NCI-H82 treated with DMSO at 0.1 percent for 48 hours (cell line): Measurements from ENCODE around the gene DNAJC21.

Experiments
- DNase-seq: peaks from one replicate; lab custom pipeline; 2025; ENCODE audit not compliant: unreplicated experiment; lab: John Stamatoyannopoulos, UW

The DNAJC21 gene

GRCh38 chr5:34929134-34929719 lies at the start of gene DNAJC21:
Gene DNAJC21 (plus strand): TSS chr5:34929559. CDS start chr5:34929820, 261 bp downstream.
- peak; percentile 89 for DNase-seq

DNA sequence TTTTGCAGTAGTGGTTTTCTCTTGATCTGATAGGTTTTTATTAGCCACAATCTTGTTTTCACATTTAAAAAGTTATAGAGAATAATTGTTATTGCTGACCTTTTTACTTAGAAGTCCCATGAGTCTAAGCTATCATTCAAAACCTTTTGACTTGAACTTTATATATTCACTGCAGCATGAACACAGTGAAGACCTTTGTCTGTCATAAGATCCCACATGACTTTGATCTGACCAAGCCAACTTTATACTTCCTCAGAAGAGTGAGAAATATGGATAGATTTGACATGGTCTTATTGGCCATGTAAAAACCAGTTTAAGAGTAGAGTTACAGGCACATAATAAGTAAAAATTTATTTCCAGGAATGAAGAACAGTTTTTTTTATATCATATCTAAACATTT lies 48.1 kb upstream of the DNAJC21 start:
- no peak for DNase-seq

DNA sequence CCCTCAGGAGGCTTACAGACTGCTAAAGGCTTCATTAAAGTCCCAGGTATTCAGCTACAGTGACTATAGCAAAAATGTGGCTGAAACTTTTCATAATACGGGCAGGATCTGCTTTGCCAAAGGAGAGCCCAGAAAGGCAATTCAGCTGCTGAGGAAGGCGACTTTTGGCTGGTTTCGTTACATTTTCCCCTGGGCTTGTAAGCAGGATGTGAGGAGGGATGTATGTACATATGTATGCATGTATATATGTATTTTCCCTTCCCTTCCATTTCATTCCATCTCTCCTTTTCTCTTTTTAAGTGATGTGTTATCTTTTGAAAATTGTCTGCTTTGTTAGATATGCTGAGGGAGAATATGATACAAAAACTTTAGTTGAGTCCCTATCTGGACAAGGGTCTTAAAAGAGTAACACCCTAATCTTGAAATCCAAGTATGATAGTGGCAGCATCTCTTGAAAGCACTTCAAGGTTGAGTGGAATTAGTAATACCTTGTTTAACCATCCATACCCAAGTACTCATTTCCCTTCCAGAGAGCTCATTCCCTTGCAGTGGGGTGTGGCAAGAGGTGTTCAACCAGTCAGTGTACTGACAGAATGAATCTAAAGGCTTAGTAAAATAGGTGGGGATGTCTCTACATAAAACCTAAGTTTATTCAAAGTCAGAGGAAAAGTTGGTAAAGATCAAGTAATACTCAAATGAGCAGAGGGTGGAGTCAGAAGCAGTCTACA lies 42.8 kb upstream of the DNAJC21 start:
- no peak for DNase-seq

- no peak for DNase-seq
Measured at GRCh38 chr5:34889394-34889793, 40.0 kb upstream of the DNAJC21 start.

DNA sequence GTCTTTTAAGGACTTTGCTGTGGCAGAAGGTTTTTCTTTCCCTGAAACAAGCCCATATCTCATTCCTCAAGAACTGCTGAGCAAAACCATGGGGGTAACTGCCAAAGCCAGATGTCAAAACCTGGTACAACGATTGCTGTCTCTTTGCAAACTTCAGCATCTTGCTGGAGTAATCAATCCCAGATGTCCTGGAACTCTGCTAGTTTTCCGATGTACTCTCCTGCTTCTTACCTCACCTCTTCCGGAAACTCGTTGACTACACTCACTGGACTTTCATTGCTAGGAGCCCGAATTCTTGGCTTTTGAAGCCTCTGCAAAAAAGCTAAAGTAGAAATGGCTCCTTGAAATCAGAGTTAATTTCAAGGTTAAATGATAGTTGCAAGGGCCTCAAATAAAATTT lies 37.4 kb upstream of the DNAJC21 start:
- DNase-seq, result no peak

GRCh38 chr5:34892414-34892813 lies 36.9 kb upstream of the DNAJC21 start:
- no peak for DNase-seq

DNA sequence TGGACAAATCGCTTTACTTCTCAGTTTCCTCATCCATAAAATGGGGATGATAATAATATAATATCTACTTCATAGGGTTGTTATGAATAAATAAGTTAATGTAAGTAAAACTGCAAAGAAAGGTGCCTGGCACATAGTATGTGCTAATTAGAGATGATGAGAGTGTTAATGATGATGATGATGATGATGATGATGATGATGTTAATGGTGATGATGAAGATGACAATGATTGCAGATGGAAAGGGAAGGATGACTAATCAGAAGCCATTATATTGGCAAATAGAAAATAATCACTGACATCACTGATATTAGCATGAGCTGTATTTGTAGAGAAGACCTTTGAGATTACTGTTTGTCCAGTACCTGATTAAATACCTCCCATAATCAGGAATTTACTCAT lies 34.6 kb upstream of the DNAJC21 start:
- no peak for DNase-seq

DNA sequence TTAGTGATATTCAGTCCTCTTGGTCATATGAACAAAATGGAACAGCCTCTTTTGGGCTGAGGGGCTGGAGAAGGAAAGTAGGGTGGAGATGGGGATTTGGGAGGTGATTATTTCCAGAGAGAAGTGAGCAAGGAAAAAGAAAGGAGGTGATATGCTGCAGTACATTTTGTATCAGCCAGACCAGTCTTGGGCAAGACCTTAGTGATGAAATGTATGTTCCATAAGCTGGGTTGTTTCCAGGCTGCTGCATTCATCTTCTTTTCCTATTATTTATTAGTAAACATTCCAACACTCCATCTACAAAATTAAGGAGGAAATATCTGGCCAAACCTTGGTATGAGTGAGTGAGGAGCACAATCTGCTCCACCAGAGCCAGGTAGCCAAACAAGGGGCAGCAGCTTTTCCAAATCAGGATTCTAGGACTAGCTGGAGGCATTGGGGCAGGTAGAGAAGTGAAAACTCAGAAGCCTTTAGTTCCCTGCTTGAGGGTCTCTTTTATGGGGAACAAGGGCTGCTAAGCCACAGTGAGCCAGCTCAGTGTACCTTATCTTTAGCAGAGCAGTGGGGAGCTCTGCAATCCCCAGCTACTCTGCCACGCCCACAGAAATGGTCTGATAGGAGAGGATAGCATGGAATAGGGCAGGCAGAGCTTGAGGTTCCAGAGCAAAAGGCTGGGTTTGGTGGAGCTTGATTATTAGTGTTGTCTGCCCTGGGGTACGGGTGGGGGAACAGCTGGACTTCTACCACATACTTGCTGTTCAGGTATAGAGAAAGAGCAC lies 33.5 kb upstream of the DNAJC21 start:
- DNase-seq, result no peak

DNA sequence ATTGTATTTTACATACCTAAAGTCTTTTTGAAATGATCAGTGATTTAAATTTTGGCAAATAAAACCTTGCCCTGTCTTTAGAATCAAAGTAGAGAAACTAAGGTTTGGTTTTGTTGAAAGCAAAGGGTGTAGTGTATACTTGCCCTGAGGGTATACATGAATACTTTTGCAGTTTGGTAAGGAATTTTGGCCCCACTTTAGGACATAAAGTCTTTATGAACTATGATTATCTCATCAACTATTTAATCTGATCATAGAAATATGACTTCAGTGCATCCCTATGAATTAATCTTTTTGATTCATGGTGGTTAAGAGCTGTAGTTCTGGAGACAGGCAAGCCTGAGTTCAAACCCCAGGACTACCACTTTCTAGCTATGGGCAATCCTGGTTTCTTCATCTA lies 31.7 kb upstream of the DNAJC21 start:
- DNase-seq, result no peak

DNA sequence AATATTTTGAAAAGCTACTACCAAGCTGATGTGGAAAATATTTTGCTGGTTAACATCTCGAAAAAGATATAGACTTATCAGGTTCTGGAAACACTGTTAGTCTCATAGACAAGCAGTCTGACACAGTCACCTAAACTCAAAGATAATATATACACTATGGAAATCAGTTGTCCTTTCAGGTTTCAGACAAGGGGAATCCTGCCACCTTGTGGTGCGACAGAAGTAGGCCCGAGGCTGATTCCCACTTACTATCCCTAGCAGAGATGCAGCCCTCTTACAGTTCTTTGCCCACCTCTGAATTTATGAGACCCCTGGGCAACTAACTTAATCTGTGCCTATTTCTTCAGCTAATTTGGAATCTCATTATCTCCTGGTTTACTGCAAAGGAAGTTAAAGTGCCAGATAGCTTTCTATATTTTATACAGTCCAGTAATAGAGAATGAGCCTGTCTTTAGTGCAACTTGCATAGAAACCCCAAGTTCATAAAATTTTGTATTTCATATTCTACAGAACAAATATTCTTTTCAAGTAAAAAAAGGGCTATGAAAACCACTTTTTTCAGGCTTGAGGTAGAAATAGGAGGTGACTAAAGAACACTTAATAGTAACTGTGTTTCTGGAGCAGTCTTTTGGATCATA lies 31.0 kb upstream of the DNAJC21 start:
- peak; percentile 27 for DNase-seq

DNA sequence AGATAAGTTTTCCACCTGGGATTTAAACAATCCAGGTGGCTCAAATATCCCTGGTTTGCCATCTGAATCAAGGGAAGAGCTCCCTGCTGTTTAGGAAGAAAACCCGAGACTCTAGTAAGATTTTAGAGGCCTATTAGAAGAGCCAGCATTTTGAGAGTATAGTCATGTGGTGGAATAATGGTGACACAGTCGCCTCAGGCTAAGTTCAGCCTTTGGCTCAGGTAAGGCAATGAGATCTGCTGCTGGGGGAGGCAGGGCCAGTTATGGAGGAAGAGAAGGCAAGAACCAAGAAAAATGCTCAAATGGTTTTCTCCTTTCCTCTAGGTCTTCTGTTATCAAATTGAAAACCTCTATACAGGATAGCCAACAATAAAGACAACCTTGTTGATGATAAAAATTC lies 30.3 kb upstream of the DNAJC21 start:
- no peak for DNase-seq

GRCh38 chr5:34900652-34901051 lies 28.7 kb upstream of the DNAJC21 start:
- no peak for DNase-seq

DNA sequence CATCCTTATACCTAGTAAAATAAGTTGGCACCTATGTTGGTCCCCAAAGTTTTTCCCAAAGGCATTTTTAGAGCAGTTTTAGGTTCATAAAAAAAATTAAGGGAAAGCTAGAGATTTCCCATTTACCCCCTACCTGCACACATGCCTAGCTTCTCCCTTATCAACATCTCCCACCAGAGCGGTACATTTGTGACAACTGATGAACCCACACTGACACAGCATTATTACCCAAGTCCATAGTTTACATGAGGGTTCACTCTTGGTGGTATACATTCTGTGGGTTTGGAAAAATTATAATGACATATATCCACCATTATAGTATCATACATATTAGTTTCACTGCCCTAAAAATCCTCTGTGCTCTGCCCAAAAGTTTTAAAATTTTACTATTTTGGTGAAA lies 26.1 kb upstream of the DNAJC21 start:
- no peak for DNase-seq

GRCh38 chr5:34905564-34905963 lies 23.8 kb upstream of the DNAJC21 start:
- no peak for DNase-seq

- DNase-seq, result no peak
Measured at GRCh38 chr5:34913072-34913471, 16.3 kb upstream of the DNAJC21 start.

DNA sequence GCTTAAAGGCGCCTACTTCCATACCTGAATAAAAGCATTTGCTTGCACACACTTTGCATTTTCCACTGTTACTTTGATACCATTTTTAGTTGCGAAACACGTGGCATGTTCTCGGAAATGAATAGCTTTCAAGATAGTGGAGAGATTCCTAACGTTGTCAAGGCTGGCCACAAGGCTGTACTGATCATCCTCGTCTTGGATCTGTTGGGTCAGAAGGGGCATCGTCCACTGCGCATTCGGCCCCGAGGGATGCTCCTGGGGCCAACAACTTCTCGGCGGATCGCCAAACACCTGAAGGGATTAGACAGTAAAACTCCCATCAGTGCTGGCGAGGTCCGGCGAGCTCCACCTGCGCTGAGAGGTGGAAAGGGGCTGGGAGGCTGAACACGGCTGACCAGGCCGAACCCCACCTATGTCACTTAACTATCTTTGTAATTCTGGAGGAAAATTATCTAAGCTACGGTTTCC lies 14.7 kb upstream of the DNAJC21 start:
- DNase-seq, result no peak

GRCh38 chr5:34915139-34915855 lies 14.1 kb upstream of the DNAJC21 start, which contains the start of the genes BRIX1 and RAD1:
Gene BRIX1 (plus strand): TSS chr5:34915711. CDS start chr5:34915739, 28 bp downstream.
Gene RAD1 (minus strand): TSS chr5:34915504. CDS start chr5:34914892, 612 bp downstream.
- DNase-seq, result peak; percentile 90

DNA sequence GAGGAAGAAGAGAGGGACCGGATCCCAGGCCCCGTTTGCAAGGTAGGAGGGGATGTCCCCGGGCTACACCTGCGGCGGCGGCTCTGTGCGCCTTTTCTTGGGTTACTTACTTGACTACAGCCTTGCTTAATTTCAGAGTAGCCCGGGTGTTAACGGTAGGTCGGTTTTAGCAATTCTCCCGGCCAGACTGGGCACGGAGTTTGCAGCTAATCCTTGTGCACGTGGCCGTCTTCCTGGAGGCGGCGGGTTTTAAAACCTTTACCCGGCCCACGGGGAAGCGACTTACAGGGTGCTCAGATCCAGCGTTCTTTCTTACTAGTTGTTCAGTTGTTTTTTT lies 13.5 kb upstream of the DNAJC21 start:
- DNase-seq, result no peak

GRCh38 chr5:34916518-34916917 lies 12.8 kb upstream of the DNAJC21 start:
- no peak for DNase-seq

DNA sequence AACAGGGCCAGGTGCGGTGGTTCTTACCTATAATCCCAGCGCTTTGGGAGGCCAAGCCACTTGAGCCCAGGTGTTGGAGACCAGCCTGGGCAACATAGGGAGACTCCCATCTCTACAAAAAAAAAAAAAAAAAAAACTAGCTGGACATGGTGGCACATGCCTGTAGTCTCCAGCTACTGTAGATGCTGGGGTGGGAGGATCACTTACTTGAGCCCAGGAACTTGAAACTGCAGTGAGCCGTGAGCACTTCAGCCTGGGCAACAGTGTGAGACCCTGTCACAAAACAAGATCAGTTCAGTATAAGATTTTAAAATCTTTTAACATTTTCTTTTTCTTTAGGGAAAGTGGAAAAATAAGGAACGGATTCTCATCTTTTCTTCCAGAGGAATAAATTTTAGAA lies 11.3 kb upstream of the DNAJC21 start:
- no peak for DNase-seq

- DNase-seq, result no peak
Measured at GRCh38 chr5:34919077-34919476, 10.3 kb upstream of the DNAJC21 start.
